NCI-H1417 treated with DMSO at 0.1 percent for 48 hours (cell line): ENCODE results near the gene TIMM29.
"Not testable (repeated sequence)": the region's sequence is repeated elsewhere in the genome, so short reads cannot be mapped to it uniquely, and the experiment has no call there.

Experiments
- DNase-seq: peaks from one replicate; lab custom pipeline; 2025; lab: John Stamatoyannopoulos, UW

TIMM29 gene

GRCh38 chr19:10945264-10945663 is 16.7 kb downstream of the TIMM29 start:
- DNase-seq: no peak

GRCh38 chr19:10946958-10947657 is 18.5 kb downstream of the TIMM29 start:
- no peak for DNase-seq

GRCh38 chr19:10952809-10953208 is 24.2 kb downstream of the TIMM29 start:
- no peak for DNase-seq

GRCh38 chr19:10959277-10959968 is 30.8 kb downstream of the TIMM29 start:
- DNase-seq: not testable (repeated sequence)

GRCh38 chr19:10960314-10961072 is 31.9 kb downstream of the TIMM29 start, which contains the start of gene SMARCA4:
SMARCA4 (plus strand) TSS chr19:10961030; CDS start chr19:10984152, 23,122 bp downstream.
- peak; percentile 88 for DNase-seq

- DNase-seq: peak; percentile 30
Measured at GRCh38 chr19:10961073-10961860, 32.7 kb downstream of the TIMM29 start.

GRCh38 chr19:10962863-10963262 is 34.3 kb downstream of the TIMM29 start:
- DNase-seq: no peak

- DNase-seq: no peak
Measured at GRCh38 chr19:10963865-10964264, 35.3 kb downstream of the TIMM29 start.

GRCh38 chr19:10964903-10965302 is 36.3 kb downstream of the TIMM29 start:
- no peak for DNase-seq

- DNase-seq: no peak
Measured at GRCh38 chr19:10965398-10965797, 36.8 kb downstream of the TIMM29 start.

- no peak for DNase-seq
Measured at GRCh38 chr19:10966809-10967208, 38.2 kb downstream of the TIMM29 start.

GRCh38 chr19:10968527-10969135 is 40.0 kb downstream of the TIMM29 start:
- DNase-seq: no peak

GRCh38 chr19:10971107-10971726 is 42.6 kb downstream of the TIMM29 start:
- no peak for DNase-seq

- DNase-seq: no peak
Measured at GRCh38 chr19:10975374-10976130, 46.9 kb downstream of the TIMM29 start.

- no peak for DNase-seq
Measured at GRCh38 chr19:10976131-10976892, 47.7 kb downstream of the TIMM29 start.

- no peak for DNase-seq
Measured at GRCh38 chr19:10977742-10978092, 49.1 kb downstream of the TIMM29 start.
